GM18526 (cell line): ENCODE data around the gene TMEM191C.

ENCODE experiments used
- POLR2A ChIP-seq: IDR thresholded peaks from 3 replicates; pipeline ENCODE4 v1.6.1; 2011; ENCODE audit not compliant: insufficient read length; ENCODE audit errors: extremely low read depth

Gene TMEM191C

DNA sequence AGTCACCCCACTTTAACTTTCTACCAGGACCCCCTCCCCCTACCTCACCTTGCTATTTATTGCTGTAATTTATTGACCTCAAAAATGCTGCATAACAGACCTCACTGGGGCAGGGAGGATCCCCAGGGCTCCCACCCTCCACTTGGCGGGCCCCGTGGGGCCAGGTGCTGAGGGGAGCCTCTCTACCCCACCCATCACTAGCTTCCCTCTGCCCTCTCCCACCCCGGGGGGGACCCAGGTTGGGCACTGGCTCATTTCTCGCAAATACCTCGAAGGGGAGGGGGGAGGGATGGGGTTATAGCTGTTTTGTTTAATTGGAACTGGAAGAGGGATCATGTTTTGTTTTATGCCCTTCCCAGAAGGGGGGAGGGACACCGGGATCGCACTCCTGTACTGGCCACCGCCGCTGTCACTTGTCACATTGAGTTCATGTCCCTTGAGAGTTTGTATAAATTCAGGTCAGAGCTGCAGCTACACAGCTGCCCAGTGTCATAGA, 16.3 kb upstream of the TMEM191C start:
- TF ChIP-seq POLR2A: no peak

DNA sequence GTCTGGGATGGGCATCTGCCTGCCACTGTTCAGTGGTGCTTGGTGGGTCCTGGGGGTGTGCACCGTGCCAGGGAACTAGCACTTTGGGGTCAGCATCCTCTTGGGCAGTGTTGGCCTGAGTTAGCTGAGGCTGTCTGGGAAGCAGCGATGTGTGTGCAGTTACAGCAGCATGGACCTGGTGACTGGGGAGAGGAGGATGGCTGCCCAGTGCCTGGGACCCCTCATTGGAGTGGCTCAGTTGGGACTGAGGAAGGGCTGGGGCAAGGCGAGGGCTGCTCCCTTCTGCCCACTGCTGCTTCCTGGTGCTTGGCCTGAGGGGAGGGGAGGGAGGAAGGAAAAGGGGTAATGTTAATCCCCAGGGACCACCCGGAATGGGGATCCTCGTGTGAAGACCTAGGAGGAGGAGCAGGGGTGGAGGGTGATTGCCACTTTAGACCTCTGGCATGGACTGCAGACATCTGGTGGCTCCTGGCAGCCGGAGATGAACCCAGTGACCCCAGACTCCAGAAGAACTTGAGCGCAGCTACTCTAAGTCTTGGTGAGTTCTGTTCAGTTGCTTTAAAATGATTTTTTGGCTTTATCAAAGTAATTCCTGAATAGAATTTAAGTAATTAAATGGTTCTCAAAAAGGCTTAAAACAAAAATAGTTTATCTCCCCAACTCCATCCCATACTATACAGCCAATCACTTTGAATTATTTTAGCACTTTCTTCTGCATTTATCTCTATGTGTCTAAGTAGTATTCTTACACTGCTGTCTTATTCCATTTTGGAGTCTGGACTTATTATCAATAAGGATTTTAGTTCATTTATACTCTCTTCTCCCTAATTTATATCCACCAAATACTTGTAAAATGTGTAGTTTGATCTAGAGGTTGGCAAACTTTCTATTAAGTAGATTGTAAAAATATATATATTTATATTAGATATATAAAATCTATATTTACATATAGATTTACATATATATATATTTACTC, 15.4 kb upstream of the TMEM191C start:
- TF ChIP-seq POLR2A: no peak

DNA sequence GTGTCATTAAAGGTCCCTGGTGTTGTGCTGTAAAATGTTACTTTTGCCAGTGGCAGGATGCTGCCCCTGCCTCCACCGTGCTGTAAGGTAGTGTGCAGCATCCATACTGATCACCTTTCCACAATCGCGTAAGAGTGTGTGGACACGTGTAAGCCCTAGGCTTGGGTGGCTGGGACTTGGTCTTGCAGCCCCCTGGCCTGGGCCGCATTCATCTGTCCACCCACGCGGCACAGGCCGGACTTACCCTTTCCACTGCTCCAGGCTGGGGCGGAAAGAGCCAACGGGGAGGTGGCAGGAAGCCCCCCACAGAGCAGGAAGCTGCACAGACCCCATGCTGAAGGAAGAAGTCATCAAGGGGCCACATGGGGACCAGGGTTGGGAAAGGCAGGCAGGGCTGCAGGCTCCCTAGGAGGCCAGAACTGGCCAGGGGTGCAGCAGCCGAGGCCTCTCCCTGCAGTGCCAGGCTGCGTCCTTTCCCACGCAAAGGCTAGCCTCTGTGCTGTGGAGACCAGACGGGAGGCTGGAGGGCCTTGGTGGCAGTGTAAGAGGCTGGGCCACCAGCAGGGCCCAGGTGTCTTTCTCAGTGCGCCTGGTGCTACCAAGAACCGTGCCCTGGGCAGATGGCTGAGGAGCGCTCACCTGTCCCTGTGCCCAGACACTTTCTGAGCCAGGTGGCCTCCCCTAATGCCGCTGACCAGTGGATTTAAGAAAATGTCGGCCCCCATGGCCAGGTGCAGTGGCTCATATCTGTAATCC, 11.7 kb upstream of the TMEM191C start:
- TF ChIP-seq POLR2A: no peak

DNA sequence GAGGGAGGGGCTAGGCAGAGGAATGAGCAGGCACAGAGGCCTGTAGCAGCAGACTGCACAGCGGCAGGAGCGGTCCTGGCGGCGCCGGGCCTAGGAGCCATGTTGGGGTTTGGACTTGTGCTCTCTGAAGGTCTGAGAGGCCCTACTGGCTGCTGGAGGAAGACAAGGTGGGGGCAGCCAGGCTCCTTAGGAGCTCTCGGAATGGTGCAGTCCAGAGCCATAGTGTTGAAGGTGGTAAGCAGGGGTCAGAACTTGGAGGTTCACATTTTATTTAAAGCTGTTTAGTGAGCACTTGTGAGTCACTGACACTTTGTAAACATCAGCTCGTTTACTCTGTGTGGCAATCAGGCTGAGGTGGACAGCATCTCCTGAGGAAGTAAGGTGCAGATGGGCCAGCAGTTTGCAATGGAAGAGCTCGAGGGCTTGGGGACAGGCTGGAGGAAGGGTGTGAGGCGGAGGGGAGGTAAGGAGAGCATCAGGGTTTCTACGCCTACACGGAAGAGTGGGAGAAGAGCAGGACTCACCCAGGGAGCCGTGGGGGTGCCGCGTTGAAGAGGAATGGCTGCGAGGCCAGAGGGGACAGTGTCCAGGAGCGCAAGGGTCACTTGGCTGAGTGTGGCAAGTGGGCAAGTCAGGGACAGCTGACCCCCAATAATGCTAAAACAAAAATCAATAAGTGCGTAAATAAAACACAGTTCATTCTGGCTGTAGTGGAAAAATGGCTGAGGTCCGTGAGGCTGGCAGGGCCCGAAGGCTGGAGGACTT, 10.0 kb upstream of the TMEM191C start:
- TF ChIP-seq POLR2A: no peak
